NCI-H526 treated with DMSO at 0.1 percent for 48 hours (cell line): ENCODE measurements around the gene BLACAT1.
A peak's percentile ranks its signal among the peaks of the same experiment; 100 is the strongest.

Source experiments
- DNase-seq: peaks from one replicate; lab custom pipeline; 2025; lab: John Stamatoyannopoulos, UW

The BLACAT1 gene

DNA sequence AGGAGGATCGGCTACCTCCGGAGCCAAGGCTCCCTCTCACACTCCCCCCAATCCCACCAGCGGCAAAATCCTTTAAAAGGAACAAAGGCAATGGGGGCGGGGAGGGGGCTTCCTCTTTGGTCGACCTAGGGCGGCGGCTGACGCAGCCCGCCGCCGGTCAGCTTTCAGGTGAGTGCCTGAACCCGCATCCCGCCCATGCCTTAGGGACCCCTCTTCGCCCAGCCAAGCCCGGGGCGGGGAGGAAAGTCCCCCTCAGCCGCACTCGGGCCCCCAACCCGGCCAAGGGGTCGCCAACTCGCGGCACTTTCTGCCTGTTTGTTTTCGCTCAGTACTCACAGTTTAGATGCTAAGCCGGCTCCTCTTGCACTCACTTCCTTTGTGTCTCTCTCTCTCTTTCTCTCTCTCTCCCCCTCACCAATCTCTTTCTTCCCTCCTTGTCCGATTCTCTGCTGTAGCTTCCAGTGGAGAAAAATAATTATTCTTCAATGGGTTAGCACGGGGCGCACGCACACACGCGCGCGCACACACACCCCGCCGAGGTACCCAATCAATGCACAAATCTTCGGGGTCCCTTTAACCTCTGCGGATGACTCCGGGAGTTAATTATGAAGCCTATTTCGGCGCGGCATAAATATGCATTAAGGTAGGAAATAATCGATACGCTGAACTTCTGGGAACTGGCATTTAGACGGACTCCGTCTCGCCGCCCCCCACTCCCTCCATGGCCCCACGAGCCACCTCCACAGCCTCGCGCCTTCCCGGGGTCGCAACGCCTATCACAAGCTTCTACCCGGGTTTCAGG, at the start of gene BLACAT1:
TSS of gene BLACAT1 (minus strand) at position 465 of the 802 bp plus-strand sequence.
- DNase-seq: no peak

GRCh38 chr1:205505076-205505729, 49.4 kb upstream of the BLACAT1 start:
- DNase-seq: no peak

DNA sequence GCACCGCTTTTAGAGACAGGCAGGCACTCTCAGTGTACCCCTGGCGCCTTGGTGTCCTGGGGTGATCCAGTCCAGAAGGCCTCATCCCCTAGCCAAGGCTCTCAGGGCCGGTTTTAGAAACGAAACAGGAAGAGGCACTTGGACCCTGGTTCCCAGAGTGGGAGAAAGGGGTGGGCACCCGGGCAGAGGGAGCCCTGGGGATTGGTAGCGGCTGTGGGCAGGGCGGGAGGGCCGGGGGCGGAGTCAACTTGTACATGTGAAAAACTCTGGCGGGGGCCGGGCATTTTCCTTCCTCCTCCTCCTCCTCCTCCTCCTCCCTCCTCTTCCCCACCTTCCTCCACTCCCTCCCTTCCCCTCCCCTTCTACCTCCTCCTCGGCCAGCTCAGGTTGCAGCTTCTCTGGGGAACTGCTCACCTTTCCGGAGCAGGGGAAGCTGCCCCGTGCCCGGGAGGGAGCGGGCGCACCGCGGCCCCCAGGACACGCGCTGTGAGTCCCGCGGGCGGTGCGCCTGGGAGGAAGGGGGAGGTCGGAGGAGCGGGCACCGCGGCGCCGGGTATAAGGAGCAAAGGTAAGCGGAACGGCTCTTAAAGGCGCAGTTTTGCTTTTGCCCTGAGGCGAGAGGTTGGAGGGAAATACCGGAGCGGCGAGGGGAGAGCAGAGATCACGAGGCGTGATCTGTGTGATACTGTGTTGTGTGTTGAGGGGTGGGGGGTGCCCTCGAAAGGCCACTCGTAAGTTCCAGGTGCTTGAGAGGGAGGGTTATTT, 48.6 kb upstream of the BLACAT1 start, which contains the start of gene CDK18:
TSS of gene CDK18 (plus strand) at position 359 of the 765 bp plus-strand sequence. CDS start 18,499 bp downstream, outside the sequence.
- peak; percentile 47 for DNase-seq

DNA sequence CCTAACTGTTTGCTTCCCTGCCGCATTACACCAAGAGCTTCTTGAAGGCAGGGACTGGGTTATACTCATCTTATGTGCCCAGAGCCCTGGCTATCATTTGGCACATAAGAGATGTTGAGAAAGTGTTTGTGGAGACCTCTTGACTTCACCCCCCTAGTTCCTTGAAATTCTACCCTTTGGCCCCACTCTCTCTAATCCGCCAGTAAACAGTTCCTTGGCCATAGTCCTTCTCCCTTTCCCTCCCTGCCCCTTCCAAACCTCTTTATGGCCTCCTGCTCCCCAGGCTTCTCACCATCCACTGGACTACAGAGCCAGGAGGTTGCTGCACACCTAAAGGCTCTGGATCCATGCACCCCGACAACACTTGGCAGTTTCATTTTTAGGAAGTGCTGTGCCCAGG, 47.1 kb upstream of the BLACAT1 start:
- DNase-seq: no peak

DNA sequence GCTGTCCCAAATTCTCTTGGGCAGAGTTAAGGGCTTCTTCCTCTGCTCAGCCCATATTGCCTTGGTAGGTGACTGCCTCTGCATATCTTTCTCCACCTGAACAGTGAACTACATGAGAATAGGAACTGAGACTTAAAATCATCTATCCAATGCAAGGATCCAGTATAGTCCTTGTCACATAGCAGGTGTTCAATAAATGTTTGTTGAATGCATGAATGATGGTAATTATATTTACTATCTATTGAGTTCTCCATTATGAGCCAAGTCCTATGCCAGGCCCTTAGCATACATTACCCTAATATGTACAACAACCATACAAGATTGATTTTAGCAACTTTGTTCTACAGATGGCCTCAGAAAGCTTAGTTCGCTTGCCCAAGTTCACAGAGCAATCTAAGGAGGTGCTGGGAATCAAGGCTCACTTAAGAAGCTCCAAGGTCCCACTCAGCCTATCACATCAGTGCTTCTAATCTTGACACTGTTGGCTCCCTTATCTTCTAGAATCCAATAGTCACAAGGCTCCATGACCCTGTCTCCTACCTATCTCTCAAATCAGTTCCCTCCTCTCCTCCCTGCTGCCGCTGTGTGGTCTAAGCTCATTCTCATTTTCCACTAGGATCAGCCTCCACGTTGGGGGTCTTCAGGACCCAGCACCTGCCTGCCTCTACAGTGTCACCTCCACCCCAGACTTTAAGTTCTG, 46.4 kb upstream of the BLACAT1 start:
- no peak for DNase-seq

DNA sequence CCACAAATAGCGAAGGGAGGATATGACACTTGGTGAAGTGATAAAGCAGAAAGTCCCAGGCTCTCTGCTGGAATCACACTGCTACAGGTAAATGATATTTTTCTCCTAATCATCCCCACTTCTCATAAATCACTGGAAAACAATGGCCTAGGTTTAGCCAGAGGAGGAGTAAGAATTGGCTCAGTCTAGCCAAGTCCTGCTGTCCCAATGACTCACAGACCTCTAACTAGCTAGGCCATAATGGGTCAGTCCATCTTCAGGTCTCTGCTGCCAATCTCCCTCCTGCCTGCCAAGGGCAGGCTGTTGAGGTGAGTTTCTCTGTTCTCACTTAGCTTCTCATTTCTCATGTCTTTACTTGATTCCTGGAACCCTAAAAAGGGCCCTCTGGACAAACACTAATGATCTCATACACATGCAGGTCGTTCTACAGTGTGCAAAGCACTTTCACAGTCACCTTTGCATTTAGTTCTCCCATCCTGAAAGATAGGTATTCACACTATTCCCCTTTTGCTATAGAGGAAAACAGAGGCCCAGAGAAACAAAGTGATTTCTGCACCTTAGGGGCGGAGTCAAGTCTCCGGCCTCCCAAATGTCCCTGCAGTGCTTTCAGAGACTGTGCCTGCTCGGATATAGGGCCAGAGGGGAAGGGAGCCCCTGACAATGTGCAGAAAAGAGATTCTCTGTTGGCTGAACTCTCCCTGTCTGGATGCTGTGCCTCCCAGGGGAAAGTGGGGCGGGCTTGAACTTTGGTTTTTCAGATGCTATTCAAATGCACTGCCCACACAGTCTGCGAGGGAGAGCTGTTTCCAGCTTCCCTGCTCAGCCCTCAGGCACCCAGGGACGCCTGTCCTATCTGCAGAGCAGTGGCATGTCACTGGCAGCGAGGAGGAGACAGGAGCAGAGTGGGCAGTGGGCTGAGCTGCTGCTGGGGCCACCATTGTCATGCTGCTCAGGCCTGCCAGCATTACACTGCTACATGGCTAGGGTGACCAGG, 44.7 kb upstream of the BLACAT1 start:
- no peak for DNase-seq

DNA sequence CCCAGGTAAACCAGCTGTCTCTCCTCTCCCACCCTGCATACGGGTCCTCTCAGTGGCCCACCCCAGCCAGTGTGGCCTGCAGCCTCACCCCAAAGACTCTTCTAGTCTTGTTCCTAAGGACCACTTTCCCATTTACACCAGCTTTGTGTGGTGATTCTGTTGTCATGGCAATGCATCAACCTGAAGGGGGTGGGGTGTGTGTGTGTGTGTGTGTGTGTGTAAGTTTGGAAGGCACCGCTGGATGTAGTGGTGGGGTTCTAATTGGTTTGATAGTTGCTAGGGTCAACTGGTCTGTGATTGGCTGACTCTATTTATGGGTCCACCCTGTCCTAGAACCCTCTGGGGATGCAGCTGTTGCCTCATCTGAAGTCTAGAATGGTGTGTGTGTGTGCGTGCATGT, 43.9 kb upstream of the BLACAT1 start:
- no peak for DNase-seq

- no peak for DNase-seq
Observed at GRCh38 chr1:205497351-205497750, 41.5 kb upstream of the BLACAT1 start.

GRCh38 chr1:205496661-205497060, 40.8 kb upstream of the BLACAT1 start:
- DNase-seq: no peak

- no peak for DNase-seq
Observed at GRCh38 chr1:205495237-205495823, 39.5 kb upstream of the BLACAT1 start.

DNA sequence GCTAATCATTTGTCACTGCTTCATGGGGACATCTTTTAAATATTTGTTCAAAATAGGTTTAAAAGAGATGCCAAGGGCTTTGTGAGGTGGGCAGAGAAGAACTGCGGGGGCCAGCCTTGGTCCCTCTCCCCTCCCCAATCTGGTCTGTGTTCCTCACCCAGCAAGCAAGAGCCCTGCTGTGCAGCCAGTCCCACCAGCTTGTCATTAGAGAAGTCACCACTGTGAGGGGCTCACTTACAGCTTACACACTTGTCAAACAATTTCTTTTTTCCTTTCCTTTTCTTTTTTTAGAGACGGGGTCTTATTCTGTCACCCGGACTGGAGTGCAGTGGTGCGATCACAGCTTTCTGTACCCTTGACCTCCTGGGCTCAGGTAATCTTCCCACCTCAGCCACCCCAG, 38.3 kb upstream of the BLACAT1 start:
- no peak for DNase-seq

- DNase-seq: no peak
Observed at GRCh38 chr1:205493241-205494085, 37.6 kb upstream of the BLACAT1 start.

DNA sequence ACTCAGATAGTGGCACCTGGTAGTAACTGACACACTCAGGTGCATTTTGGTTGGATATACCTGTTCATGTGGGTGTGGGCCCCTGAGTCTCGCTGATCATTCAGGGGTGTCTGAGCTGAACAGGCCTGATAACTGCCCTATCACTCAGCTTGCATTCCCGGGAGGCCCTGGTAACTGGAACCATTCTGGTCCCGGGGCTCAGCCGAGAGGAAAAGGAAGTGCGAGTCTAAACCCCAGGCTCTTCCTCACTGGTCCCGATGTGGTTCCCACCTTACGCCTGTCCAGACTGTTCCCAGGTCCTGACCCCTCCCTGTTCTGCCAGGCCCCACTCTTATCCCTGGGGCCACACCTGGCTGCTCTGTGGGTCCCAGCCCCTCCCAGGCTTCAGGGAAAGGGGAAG, 36.9 kb upstream of the BLACAT1 start:
- DNase-seq: no peak

GRCh38 chr1:205492201-205492667, 36.4 kb upstream of the BLACAT1 start:
- DNase-seq: peak; percentile 8

GRCh38 chr1:205491794-205492193, 35.9 kb upstream of the BLACAT1 start:
- DNase-seq: no peak

DNA sequence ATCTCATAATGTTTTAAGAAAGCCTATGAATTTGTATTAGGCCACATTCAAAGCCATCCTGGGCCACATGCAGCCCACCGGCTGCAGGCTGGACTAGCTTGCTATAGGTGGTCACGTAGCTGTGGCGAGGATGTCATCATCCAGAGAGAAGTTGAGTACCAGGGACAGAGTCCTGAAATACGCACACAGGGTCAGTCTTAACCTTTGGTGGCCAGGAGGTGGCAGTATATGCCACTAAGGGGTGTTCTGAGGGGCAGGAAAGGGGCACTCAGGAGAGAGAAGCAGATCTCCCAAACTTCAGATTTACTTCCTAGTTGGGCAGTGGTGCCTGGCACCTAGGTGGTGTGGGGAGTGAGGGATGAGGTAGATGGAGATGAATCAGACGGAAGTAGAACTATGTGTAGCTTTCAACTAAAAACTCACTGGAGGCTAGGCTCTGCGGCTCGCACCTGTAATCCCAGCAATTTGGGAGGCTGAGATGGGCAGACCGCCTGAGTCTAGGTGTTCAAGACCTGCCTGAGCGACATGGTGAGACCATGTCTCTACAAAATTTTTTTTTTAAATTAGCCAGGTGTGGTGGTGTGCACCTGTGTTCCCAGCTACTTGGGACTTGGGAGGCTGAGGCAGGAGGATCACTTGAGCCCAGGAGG, 32.4 kb upstream of the BLACAT1 start:
- DNase-seq: peak; percentile 4

DNA sequence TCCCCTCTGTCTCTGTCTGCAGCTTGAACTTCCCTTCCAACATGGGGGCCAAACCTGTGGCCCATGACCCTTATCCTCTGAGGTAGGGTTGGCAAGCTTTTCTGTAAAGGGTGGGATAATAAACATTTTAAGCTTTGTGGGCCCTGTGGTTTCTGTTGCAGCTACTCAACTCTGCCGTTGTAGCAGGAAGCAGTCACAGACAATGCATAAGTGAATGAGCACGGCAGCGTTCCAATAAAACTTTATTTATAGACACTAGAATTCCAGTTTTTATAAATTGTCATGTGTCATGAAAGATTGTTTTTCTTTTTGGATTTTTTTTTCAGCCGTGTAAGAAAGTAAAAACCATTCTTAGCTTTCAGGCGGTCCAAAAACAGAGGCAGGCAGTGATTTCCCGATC, 30.4 kb upstream of the BLACAT1 start:
- DNase-seq: no peak
